ENCODE data around the gene LHX3. TPM values are rescaled to one million over a fixed set of nuclear protein-coding genes. Genes with fewer than 3 reads are reported as not detected.

Gene LHX3
- total and polyA plus RNA-seq, 8 donors = not detected

DNA sequence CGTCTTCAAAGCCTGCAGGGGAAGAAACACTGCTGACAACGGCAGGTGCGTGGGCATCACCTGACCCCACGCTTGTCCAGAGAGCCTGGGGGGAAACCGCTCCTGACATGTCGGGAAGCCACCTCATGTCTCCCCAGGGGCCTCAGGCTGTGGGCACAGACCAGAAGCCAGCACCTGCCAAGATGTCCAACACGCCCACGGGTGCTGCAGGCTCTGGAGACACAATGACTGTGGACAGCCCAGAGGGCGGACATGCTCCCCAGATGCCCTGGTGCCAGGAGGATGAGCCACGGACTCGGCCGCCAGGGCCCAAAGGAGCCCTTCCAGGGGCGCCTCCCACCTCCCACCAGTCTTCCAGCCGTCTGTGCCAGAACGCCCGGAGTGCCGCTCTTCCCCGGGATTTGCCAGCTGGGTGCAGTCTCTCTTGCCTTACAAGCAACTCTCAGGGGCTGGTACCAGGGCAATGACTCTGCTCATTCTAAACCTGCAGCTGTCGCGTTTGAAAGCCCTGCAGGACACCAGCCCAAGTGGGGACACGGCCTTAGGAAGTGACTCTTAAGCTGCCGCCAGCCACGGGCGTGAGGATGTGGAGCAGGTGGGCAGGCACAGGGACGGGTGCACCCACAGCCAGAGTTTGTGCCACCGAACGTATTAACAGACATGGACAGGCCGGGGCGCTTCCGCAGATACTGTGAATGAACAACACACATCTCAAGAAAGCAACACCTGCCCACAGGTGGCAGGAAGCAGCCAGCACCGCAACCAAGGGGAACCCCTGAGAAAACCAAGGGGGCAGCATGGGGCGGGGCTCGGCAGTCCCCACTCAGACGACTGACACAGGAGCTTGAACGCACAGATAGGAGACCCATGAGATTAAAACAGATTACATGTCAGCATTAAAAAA, 6.8 kb upstream of the LHX3 start:
- DNase-seq = no peak
- no peak overlapping the region for H3K4me3 ChIP-seq
- no peaks in the 10 kb centered on the region for H3K4me1 ChIP-seq
- ATAC-seq = no peak
- H3K27me3 ChIP-seq = no peaks in the 10 kb centered on the region
- no peak for FAIRE-seq
- intact Hi-C loops (cut with DNase I) = no loop called here
- H3K27ac ChIP-seq = no peak overlapping the region
- H3K36me3 ChIP-seq = peaks cover 0 to 42% (median 2%) of the 10 kb centered on the region in 3 donors
- TF ChIP-seq, protein P1, sequence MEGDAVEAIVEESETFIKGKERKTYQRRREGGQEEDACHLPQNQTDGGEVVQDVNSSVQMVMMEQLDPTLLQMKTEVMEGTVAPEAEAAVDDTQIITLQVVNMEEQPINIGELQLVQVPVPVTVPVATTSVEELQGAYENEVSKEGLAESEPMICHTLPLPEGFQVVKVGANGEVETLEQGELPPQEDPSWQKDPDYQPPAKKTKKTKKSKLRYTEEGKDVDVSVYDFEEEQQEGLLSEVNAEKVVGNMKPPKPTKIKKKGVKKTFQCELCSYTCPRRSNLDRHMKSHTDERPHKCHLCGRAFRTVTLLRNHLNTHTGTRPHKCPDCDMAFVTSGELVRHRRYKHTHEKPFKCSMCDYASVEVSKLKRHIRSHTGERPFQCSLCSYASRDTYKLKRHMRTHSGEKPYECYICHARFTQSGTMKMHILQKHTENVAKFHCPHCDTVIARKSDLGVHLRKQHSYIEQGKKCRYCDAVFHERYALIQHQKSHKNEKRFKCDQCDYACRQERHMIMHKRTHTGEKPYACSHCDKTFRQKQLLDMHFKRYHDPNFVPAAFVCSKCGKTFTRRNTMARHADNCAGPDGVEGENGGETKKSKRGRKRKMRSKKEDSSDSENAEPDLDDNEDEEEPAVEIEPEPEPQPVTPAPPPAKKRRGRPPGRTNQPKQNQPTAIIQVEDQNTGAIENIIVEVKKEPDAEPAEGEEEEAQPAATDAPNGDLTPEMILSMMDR (IDR thresholded peaks at IDR 0.05) = no peak
- 92 to 93% methylated on average over 35 of the region's 35 CpGs for WGBS, 2 donors
- no peaks in the 10 kb centered on the region for H3K9me3 ChIP-seq

DNA sequence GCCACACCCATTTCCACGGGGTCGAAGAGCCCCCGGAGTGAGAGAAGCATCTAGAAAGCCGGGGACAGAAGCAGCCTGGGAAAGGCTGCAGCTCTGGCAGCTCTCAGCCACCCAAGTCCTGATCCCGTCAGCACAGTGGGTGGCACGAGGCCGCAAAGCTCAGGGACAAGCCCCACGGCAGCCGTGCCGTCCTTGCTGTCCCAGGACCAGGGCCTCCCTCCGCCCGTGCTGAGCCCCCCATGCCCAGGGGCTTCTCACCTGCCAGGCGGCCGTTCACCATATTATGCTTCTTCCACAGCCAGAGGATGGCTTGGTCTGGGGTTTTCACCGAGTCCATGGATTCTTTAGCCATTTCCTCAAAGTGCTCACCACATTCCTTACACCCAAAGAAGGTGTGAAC, 6.1 kb upstream of the LHX3 start:
- H3K36me3 ChIP-seq = peaks cover 0 to 38% (median 2%) of the 10 kb centered on the region in 3 donors
- intact Hi-C loops (cut with DNase I) = no loop called here
- DNase-seq = no peak
- no peaks in the 10 kb centered on the region for H3K27me3 ChIP-seq
- no peak for FAIRE-seq
- H3K4me1 ChIP-seq = no peaks in the 10 kb centered on the region
- ATAC-seq = no peak
- H3K9me3 ChIP-seq = no peaks in the 10 kb centered on the region
- TF ChIP-seq, protein P1 (IDR thresholded peaks at IDR 0.05) = no peak
- H3K4me3 ChIP-seq = no peak overlapping the region
- WGBS, 2 donors = 89 to 90% methylated on average over 15 of the region's 15 CpGs
- no peak overlapping the region for H3K27ac ChIP-seq

DNA sequence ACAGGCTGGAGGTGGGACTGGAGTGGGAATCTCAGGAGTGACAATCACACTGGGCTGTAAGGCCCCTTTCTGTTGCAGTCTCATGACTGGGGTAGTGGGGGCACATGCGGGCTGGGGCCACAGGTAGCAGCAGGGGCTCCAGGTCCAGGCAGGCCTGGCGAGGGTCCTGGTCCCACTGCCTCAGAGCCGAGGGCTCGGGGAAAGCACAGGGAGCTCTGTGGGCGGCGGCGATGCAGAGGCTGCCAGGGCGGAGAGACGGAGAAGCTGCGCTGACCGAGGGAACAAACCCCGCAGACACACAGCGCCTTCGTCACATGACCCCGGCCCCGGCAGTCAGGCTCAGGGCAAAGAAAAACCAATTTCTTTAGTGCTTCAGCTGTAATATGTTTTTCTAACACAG, 5.3 kb upstream of the LHX3 start:
- ATAC-seq (no peak), DNase-seq (no peak), FAIRE-seq (no peak)
- WGBS, 2 donors = 96 to 98% methylated on average over 15 to 16 of the region's 16 CpGs
- H3K4me1 ChIP-seq = no peaks in the 10 kb centered on the region
- TF ChIP-seq, protein P1 (IDR thresholded peaks at IDR 0.05) = no peak
- H3K4me3 ChIP-seq = no peak overlapping the region
- no peak overlapping the region for H3K27ac ChIP-seq
- H3K9me3 ChIP-seq = no peaks in the 10 kb centered on the region
- peaks cover 0 to 2% (median 0%) of the 10 kb centered on the region in 4 donors for H3K27me3 ChIP-seq
- H3K36me3 ChIP-seq = peaks cover 0 to 31% (median 2%) of the 10 kb centered on the region in 3 donors
- intact Hi-C loops (cut with DNase I) = no loop called here

DNA sequence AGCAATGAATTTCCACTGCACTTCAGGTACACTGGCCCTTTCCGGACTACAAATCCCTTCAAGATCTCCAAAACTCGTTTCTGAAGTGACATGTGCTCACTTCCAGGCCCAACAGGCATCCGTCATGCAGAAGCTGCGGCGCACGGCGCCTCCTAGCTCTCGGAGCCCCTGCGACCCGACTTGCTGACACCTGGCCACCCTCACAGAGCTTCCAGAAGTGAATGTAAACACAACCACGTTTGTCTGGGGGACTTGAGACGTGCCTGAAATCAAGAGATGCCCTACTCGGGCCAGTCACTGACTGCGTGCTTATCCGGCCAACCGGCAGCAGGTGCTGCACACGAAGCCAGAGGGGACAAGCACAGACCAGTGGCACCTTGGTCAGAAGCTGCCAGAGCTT, 4.9 kb upstream of the LHX3 start:
- no peak overlapping the region for H3K4me3 ChIP-seq
- 82 to 83% methylated on average over 17 of the region's 17 CpGs for WGBS, 2 donors
- H3K4me1 ChIP-seq = no peaks in the 10 kb centered on the region
- peaks cover 0 to 26% (median 1%) of the 10 kb centered on the region in 3 donors for H3K36me3 ChIP-seq
- TF ChIP-seq, protein P1 (IDR thresholded peaks at IDR 0.05) = no peak
- intact Hi-C loops (cut with DNase I) = no loop called here
- H3K9me3 ChIP-seq = no peaks in the 10 kb centered on the region
- H3K27me3 ChIP-seq = peaks cover 0 to 4% (median under 1%) of the 10 kb centered on the region in 4 donors
- ATAC-seq (no peak), FAIRE-seq (no peak), DNase-seq (no peak)
- no peak overlapping the region for H3K27ac ChIP-seq

DNA sequence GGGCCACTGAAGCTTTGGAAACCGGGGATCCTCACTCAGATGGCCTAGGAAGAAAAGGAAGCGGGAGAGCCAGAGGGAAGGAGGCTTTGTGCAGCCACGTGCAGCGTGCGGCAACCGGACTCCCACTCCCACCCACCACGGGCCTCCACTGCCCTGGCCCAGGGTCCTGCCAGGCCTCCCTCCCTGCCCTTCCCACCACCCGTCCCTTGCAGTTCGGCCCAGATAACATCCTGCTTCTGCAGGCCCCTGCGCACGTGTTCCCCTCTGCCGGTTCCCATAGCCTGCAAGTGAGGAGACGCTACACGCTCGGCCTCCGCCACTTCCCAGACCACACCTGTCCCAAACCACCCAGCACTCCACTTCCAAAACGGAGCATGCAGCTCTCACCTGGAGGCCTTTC, 4.3 kb upstream of the LHX3 start:
- TF ChIP-seq, protein P1 (IDR thresholded peaks at IDR 0.05) = no peak
- Histone ChIP-seq H3K4me3 (no peak overlapping the region), H3K9me3 (no peaks in the 10 kb centered on the region), H3K36me3 (peaks cover 0 to 20% (median 0%) of the 10 kb centered on the region in 3 donors), H3K27me3 (peaks cover 0 to 8% (median 2%) of the 10 kb centered on the region in 4 donors), H3K4me1 (no peaks in the 10 kb centered on the region), H3K27ac (no peak overlapping the region)
- ATAC-seq (no peak), DNase-seq (peak in 1 of 6 donors; percentile 53), FAIRE-seq (no peak)
- intact Hi-C loops (cut with DNase I) = no loop called here
- 94 to 97% methylated on average over 17 of the region's 17 CpGs for WGBS, 2 donors
